ENCODE measurements around the gene NUBP2. TPM values are rescaled to one million over a fixed set of nuclear protein-coding genes. Genes with fewer than 3 reads are reported as not detected.

NUBP2 gene
- total RNA-seq, 6 donors from 2014 or later: 53.2 to 85.6 (median 60.5) TPM

DNA sequence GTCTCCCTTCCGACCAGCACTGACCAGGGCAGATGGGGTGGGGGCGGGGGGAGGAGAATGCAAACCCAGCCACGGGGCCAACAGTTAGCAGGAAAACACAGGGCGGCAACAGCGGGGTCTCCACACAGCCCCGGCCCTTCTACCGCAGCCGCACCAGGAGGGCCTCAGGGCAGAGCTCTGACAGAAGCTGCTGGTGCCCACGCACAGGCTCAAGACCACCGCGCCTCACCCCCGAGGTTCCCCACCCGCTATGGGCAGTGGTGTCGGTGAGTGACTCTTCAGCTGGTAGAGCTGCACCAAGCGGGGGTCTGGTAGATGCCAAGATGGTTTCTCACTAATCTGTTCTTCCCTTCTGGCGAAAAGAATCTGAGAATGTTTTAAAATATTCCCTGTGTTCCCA lies 27.8 kb downstream of the NUBP2 start:
- Histone ChIP-seq H3K36me3 (peaks cover 20 to 67% (median 45%) of the 10 kb centered on the region in 4 donors), H3K27me3 (no peaks in the 10 kb centered on the region), H3K27ac (no peak overlapping the region), H3K4me1 (peaks cover 3 to 8% (median 4%) of the 10 kb centered on the region in 4 donors), H3K9me3 (no peaks in the 10 kb centered on the region), H3K4me3 (no peak overlapping the region)
- WGBS, 2 donors: 94 to 98% methylated on average over 14 to 15 of the region's 16 CpGs
- no peak for DNase-seq
- no peak for ATAC-seq (ENCODE audit: low FRiP score in 2 of 2)
- no peak for TF ChIP-seq POLR2AphosphoS5 (IDR thresholded peaks at IDR 0.05)
- TF ChIP-seq POLR2A (IDR thresholded peaks at IDR 0.05): no peak
- TF ChIP-seq EP300 (IDR thresholded peaks at IDR 0.05): no peak
- TF ChIP-seq, protein P1, sequence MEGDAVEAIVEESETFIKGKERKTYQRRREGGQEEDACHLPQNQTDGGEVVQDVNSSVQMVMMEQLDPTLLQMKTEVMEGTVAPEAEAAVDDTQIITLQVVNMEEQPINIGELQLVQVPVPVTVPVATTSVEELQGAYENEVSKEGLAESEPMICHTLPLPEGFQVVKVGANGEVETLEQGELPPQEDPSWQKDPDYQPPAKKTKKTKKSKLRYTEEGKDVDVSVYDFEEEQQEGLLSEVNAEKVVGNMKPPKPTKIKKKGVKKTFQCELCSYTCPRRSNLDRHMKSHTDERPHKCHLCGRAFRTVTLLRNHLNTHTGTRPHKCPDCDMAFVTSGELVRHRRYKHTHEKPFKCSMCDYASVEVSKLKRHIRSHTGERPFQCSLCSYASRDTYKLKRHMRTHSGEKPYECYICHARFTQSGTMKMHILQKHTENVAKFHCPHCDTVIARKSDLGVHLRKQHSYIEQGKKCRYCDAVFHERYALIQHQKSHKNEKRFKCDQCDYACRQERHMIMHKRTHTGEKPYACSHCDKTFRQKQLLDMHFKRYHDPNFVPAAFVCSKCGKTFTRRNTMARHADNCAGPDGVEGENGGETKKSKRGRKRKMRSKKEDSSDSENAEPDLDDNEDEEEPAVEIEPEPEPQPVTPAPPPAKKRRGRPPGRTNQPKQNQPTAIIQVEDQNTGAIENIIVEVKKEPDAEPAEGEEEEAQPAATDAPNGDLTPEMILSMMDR (IDR thresholded peaks at IDR 0.05): no peak

DNA sequence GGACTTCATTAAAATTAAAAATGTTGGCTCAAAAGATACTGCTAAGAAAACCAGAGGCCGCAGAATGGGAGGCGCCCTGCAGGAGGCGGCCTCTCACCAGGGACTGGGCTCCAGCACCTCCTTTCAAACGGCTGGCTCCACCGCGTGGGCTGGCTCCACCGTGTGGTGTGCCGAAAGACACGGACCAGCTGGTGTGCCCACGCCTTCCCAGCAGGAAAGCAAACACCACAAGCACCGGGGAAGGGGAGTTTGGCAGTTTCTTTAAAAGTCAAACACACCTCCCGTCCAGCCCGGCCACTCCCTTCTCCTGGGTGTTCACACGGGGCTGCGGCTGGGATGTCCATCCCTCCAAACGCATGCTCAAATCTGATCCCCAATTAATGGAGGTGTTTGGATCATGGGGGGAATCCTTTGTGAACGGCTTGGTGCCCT lies 30.0 kb downstream of the NUBP2 start:
- H3K27ac ChIP-seq: no peak overlapping the region
- peak; percentile 87 to 91 for DNase-seq
- no peaks in the 10 kb centered on the region for H3K9me3 ChIP-seq
- 25 to 35% methylated on average over 11 to 15 of the region's 17 CpGs for WGBS, 2 donors
- ATAC-seq (ENCODE audit: low FRiP score in 2 of 2): peak; percentile 86 to 92
- TF ChIP-seq EP300 (IDR thresholded peaks at IDR 0.05) (no peak), POLR2A (IDR thresholded peaks at IDR 0.05) (no peak), POLR2AphosphoS5 (IDR thresholded peaks at IDR 0.05) (peak; percentile 47 to 76)
- TF ChIP-seq, protein P1 (IDR thresholded peaks at IDR 0.05): peak; percentile 19 to 71 (median 49)
- no peaks in the 10 kb centered on the region for H3K27me3 ChIP-seq
- no peak overlapping the region for H3K4me3 ChIP-seq
- peaks cover 22 to 69% (median 55%) of the 10 kb centered on the region in 4 donors for H3K36me3 ChIP-seq
- H3K4me1 ChIP-seq: peaks cover 3 to 8% (median 4%) of the 10 kb centered on the region in 4 donors

DNA sequence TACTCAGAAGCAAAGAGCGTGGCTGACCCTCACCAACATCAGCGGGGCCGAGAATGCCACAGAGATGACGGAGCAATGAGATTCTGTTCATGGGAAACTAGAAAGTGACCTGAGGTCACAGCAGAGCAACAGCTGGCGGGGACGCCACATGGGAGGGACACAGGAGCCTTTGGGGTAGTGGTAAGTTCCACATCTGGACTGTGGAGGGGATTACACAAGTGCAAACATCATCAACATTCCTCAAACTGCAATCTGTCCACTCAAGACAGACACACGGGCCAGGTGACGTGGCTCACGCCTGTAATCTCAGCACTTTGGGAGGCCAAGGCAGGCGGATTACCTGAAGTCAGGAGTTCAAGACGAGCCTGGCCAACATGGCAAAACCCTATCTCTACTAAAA lies 32.7 kb downstream of the NUBP2 start:
- Histone ChIP-seq H3K27ac (no peak overlapping the region), H3K9me3 (no peaks in the 10 kb centered on the region), H3K27me3 (no peaks in the 10 kb centered on the region), H3K36me3 (peaks cover 10 to 71% (median 55%) of the 10 kb centered on the region in 4 donors), H3K4me3 (no peak overlapping the region), H3K4me1 (peaks cover 3 to 8% (median 4%) of the 10 kb centered on the region in 4 donors)
- 92 to 95% methylated on average over 11 of the region's 11 CpGs for WGBS, 2 donors
- DNase-seq (no peak), ATAC-seq (ENCODE audit: low FRiP score in 2 of 2) (no peak)
- TF ChIP-seq, protein P1 (IDR thresholded peaks at IDR 0.05): no peak
- TF ChIP-seq POLR2AphosphoS5 (IDR thresholded peaks at IDR 0.05): no peak
- TF ChIP-seq EP300 (IDR thresholded peaks at IDR 0.05): no peak
- no peak for TF ChIP-seq POLR2A (IDR thresholded peaks at IDR 0.05)

DNA sequence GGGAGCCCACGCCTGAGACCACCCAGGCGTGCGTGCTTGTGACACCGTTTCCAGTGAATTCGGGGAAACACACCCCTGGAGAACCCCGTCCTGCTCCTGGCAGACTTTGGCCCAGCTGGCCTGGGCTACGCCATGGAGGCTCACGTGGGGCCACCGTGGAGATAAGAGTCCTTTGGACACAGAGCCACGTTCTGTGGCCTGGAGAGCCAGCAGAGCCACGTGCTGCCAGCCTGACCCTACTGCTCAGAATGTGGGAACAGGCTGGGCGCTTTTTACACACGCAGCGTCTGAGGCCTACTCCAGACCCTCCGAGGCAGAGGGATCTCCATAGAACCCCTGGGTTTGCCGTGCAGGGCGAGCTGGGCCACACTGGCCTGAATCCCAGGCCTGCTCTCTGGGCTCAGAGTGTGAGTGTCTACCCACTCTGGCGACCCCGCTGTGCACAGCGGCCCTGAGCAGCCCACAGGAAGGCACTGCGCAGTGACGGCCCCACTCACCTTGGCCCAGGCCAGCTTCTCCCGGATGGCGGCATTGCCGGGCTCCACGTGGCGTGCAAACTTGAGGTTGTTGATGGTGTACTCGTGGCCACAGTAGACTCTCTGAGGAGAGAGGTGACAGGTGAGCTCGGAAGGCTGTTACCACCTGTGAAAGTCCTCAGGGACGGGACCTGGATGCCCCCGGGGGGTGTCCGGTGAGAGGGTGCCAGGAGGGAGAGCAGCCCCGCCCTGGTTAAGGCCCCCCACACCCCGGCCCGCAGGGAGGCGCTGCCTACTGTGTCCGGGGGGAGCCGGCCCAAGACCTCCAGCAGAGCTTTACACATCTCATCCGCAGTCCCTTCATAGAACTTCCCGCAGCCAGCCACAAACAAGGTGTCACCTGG lies 33.9 kb downstream of the NUBP2 start:
- H3K27ac ChIP-seq: no peak overlapping the region
- DNase-seq (peak in 1 of 2 donors; percentile 72), ATAC-seq (ENCODE audit: low FRiP score in 2 of 2) (no peak)
- 91 to 97% methylated on average over 12 to 27 of the region's 40 CpGs for WGBS, 2 donors
- no peak for TF ChIP-seq EP300 (IDR thresholded peaks at IDR 0.05)
- TF ChIP-seq POLR2A (IDR thresholded peaks at IDR 0.05): no peak
- TF ChIP-seq POLR2AphosphoS5 (IDR thresholded peaks at IDR 0.05): no peak
- TF ChIP-seq, protein P1 (IDR thresholded peaks at IDR 0.05): no peak
- H3K4me1 ChIP-seq: peaks cover 3 to 8% (median 4%) of the 10 kb centered on the region in 4 donors
- no peaks in the 10 kb centered on the region for H3K27me3 ChIP-seq
- no peaks in the 10 kb centered on the region for H3K9me3 ChIP-seq
- H3K4me3 ChIP-seq: no peak overlapping the region
- peaks cover 20 to 80% (median 60%) of the 10 kb centered on the region in 4 donors for H3K36me3 ChIP-seq
